ENCODE measurements around the gene KRT38.
"Not testable (repeated sequence)": the region's sequence is repeated elsewhere in the genome, so short reads cannot be mapped to it uniquely, and the experiment has no call there.

The KRT38 gene

GRCh38 chr17:41457676-41458075 lies 16.9 kb upstream of the KRT38 start:
- no peak for DNase-seq

GRCh38 chr17:41456204-41456603 lies 15.4 kb upstream of the KRT38 start:
- no peak for DNase-seq

GRCh38 chr17:41455236-41455635 lies 14.5 kb upstream of the KRT38 start:
- no peak for DNase-seq

GRCh38 chr17:41453066-41453465 lies 12.3 kb upstream of the KRT38 start:
- DNase-seq: no peak

- no peak for DNase-seq
Measured at GRCh38 chr17:41452281-41452680, 11.5 kb upstream of the KRT38 start.

GRCh38 chr17:41451154-41451728 lies 10.5 kb upstream of the KRT38 start:
- no peak for DNase-seq

GRCh38 chr17:41449008-41449407 lies 8.2 kb upstream of the KRT38 start:
- no peak for DNase-seq

GRCh38 chr17:41448506-41448905 lies 7.7 kb upstream of the KRT38 start:
- no peak for DNase-seq

- no peak for DNase-seq
Measured at GRCh38 chr17:41446806-41447205, 6.0 kb upstream of the KRT38 start.

- no peak for DNase-seq
Measured at GRCh38 chr17:41444640-41445039, 3.9 kb upstream of the KRT38 start.

- DNase-seq: no peak
Measured at GRCh38 chr17:41444186-41444585, 3.4 kb upstream of the KRT38 start.

GRCh38 chr17:41442739-41443138 lies 2.0 kb upstream of the KRT38 start:
- DNase-seq: no peak

- DNase-seq: no peak
Measured at GRCh38 chr17:41439375-41439774, 1.4 kb downstream of the KRT38 start.

GRCh38 chr17:41437769-41438168 lies 3.0 kb downstream of the KRT38 start:
- no peak for DNase-seq

- no peak for DNase-seq
Measured at GRCh38 chr17:41437254-41437653, 3.5 kb downstream of the KRT38 start.

GRCh38 chr17:41434415-41434814 lies 6.4 kb downstream of the KRT38 start:
- no peak for DNase-seq

- DNase-seq: no peak
Measured at GRCh38 chr17:41434005-41434404, 6.8 kb downstream of the KRT38 start.

- no peak for DNase-seq
Measured at GRCh38 chr17:41433586-41433985, 7.2 kb downstream of the KRT38 start.

GRCh38 chr17:41430376-41430775 lies 10.4 kb downstream of the KRT38 start:
- not testable (repeated sequence) for DNase-seq

GRCh38 chr17:41429667-41430066 lies 11.1 kb downstream of the KRT38 start:
- DNase-seq: no peak

- no peak for DNase-seq
Measured at GRCh38 chr17:41428591-41429291, 12.0 kb downstream of the KRT38 start.

- DNase-seq: no peak
Measured at GRCh38 chr17:41424111-41424635, 16.6 kb downstream of the KRT38 start, which contains the start of gene KRT37. TSS of gene KRT37 (minus strand) at chr17:41424585. CDS start at chr17:41424523, 62 bp downstream.

GRCh38 chr17:41422586-41422985 lies 18.2 kb downstream of the KRT38 start:
- DNase-seq: not testable (repeated sequence)

GRCh38 chr17:41421617-41422016 lies 19.2 kb downstream of the KRT38 start:
- no peak for DNase-seq

GRCh38 chr17:41421116-41421515 lies 19.7 kb downstream of the KRT38 start:
- DNase-seq: no peak
